ENCODE data around the gene LNPK. TPM values are rescaled to one million over a fixed set of nuclear protein-coding genes. Genes with fewer than 3 reads are reported as not detected.

Gene LNPK
- total RNA-seq (10 to 100 TPM; 19.5 to 23.8 TPM), polyA plus RNA-seq (ENCODE audit: insufficient read depth, low read depth, low replicate concordance) (45.2 TPM)
- long read RNA-seq, donor 1, full-length matches to known transcripts: 2 of 2 reads
- long read RNA-seq, donor 1, partial matches to known transcripts: 0 of 2 reads
- long read RNA-seq, donor 1, other reads (novel, unspliced or antisense): 0 of 2 reads
- long read RNA-seq, donor 2, full-length matches to known transcripts: 2 of 2 reads
- long read RNA-seq, donor 2, partial matches to known transcripts: 0 of 2 reads
- long read RNA-seq, donor 2, other reads (novel, unspliced or antisense): 0 of 2 reads

GRCh38 chr2:176001916-176002687 lies at the start of gene LNPK:
LNPK (minus strand) TSS chr2:176002267; CDS start chr2:175995584, 6,683 bp downstream.
- WGBS, 2 donors: 1 to 2% methylated on average over 20 to 56 of the region's 57 CpGs
- TF ChIP-seq CTCF (IDR thresholded peaks at IDR 0.05): no peak
- TF ChIP-seq POLR2A (IDR thresholded peaks at IDR 0.05): no peak
- peak within 1 kb of the TSS; percentile 83 to 92 for H3K4me3 ChIP-seq
- peak; percentile 94 for DNase-seq
- H3K4me1 ChIP-seq: no peaks in the 10 kb centered on the region
- intact Hi-C loops (cut with DNase I; ENCODE audit: low total_unique reads): no loop called here
- H3K36me3 ChIP-seq (ENCODE audit: low read depth, missing control alignments): no peaks in the 10 kb centered on the region
- H3K27ac ChIP-seq: peak within 1 kb of the TSS; percentile 42 to 85
- no peaks in the 10 kb centered on the region for H3K9me3 ChIP-seq
- no peaks in the 10 kb centered on the region for H3K27me3 ChIP-seq

- H3K4me1 ChIP-seq: no peaks in the 10 kb centered on the region
- H3K4me3 ChIP-seq: no peak overlapping the region
- H3K9me3 ChIP-seq: no peaks in the 10 kb centered on the region
- intact Hi-C loops (cut with DNase I; ENCODE audit: low total_unique reads): no loop called here
- 58 to 65% methylated on average over 3 of the region's 3 CpGs for WGBS, 2 donors
- H3K27ac ChIP-seq: no peak overlapping the region
- TF ChIP-seq POLR2A (IDR thresholded peaks at IDR 0.05): no peak
- TF ChIP-seq CTCF (IDR thresholded peaks at IDR 0.05): no peak
- no peaks in the 10 kb centered on the region for H3K36me3 ChIP-seq (ENCODE audit: low read depth, missing control alignments)
- no peak for DNase-seq
- no peaks in the 10 kb centered on the region for H3K27me3 ChIP-seq
Measured at GRCh38 chr2:176039375-176039774, 37.3 kb upstream of the LNPK start.

GRCh38 chr2:176038694-176039093 lies 36.6 kb upstream of the LNPK start:
- TF ChIP-seq POLR2A (IDR thresholded peaks at IDR 0.05) (no peak), CTCF (IDR thresholded peaks at IDR 0.05) (no peak)
- Histone ChIP-seq H3K27ac (no peak overlapping the region), H3K9me3 (no peaks in the 10 kb centered on the region), H3K4me3 (no peak overlapping the region), H3K4me1 (no peaks in the 10 kb centered on the region), H3K36me3 (ENCODE audit: low read depth, missing control alignments) (no peaks in the 10 kb centered on the region), H3K27me3 (no peaks in the 10 kb centered on the region)
- intact Hi-C loops (cut with DNase I; ENCODE audit: low total_unique reads): no loop called here
- 49 to 75% methylated on average over 2 of the region's 2 CpGs for WGBS, 2 donors
- peak; percentile 22 for DNase-seq

- Histone ChIP-seq H3K36me3 (ENCODE audit: low read depth, missing control alignments) (no peaks in the 10 kb centered on the region), H3K4me1 (no peaks in the 10 kb centered on the region), H3K27me3 (no peaks in the 10 kb centered on the region), H3K9me3 (no peaks in the 10 kb centered on the region), H3K27ac (no peak overlapping the region), H3K4me3 (no peak overlapping the region)
- WGBS, 2 donors: 77 to 87% methylated on average over 6 of the region's 6 CpGs
- TF ChIP-seq CTCF (IDR thresholded peaks at IDR 0.05) (no peak), POLR2A (IDR thresholded peaks at IDR 0.05) (no peak)
- intact Hi-C loops (cut with DNase I; ENCODE audit: low total_unique reads): no loop called here
- DNase-seq: no peak
Measured at GRCh38 chr2:176035013-176035691, 33.1 kb upstream of the LNPK start.

Data from testis (tissue), 5 donors.